ENCODE results near the gene OR52L1. TPM values are rescaled to one million over a fixed set of nuclear protein-coding genes. Genes with fewer than 3 reads are reported as not detected.

OR52L1 gene
- total RNA-seq, result not detected in 2 replicates

DNA sequence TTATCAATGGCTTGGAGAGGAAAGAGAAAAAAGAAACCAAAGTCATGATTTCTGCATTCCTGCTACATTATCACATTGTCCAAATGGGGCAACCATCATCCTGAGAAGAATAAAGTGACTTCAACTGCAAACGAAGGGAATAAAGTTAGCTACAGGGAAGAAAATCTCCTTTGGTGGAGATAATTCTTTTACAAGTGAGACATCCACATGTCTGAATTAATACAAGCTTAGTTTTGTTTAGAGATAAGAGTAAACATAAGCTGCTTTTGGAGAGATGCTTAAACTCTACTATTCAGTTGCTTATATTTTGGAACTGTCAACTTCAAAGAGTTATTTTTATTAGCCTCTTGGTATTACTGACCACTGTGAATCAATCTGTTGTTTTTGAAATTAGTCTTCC lies at the start of gene OR52L1:
OR52L1 (minus strand) TSS at position 101 of the 400 bp plus-strand sequence; CDS start at position 46, 55 bp downstream.

GRCh38 chr11:6030708-6031405 lies 44.1 kb upstream of the OR52L1 start, which contains the start of gene OR56A1:
Gene OR56A1, minus strand, starts transcription at chr11:6030758. Its CDS starts 3,066 bp downstream, at chr11:6027692.

GRCh38 chr11:6006846-6007245 lies 20.1 kb upstream of the OR52L1 start, which contains the start of gene OR56A4:
Gene OR56A4, minus strand, starts transcription at chr11:6006946. Its CDS starts 3,954 bp downstream, at chr11:6002992.

DNA sequence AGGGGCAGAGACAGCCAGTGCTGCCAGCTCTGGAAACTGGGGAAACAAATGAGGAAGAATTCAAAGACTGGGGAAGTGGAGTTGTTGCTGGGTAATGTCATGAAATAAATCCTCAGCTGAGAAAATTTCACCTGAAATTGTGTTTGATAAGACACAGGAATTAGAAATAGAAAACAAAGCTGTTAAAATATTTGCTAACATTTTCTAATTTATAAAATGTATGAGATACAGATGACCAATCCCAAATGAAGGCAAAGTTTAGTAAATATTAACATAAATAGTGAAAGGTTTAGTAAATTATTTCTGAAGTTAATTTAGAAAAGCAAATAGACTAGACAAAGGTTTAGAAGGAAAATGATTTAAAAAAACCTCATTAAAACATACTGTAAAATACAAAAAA lies 18.4 kb downstream of the OR52L1 start, which contains the start of gene OR56A5:
OR56A5 (minus strand) TSS at position 101 of the 400 bp plus-strand sequence; CDS start at position 101, 0 bp downstream.

DNA sequence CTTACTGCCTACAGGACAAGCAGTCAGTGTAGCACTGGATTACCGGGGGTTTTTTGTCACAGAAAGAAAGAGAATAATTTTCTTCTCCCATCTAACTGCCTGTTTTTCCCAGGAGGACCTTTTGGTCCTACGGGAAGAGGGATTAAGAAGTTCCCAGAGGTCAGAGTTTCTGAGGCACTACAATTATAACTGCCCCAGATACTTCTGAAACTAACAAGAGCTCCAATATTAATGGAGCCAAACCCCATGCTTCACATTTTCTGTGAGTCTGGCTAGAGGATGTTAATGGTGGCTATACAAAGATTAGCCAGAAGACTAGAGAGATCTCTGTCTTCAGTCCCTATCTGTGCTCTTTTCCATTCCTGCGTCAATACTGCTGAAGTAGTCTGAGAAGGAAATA lies 44.8 kb downstream of the OR52L1 start, which contains the start of gene OR56A3:
OR56A3 (plus strand) TSS at position 301 of the 400 bp plus-strand sequence. CDS start 5,096 bp downstream, outside the sequence.

Small RNAs within 50 kb of the gene (small RNA-seq; reads per million reads assigned to genes)
- gene RNA5SP329, result not detected

Other genes starting within 250 kb of the OR52L1 start
- gene OR52N4, start 232.7 kb downstream of the OR52L1 start, total RNA-seq, result not detected in 2 replicates
- 0.07 TPM in 1 of 2 replicates, not detected in the other for gene OR52N5, start 203.6 kb downstream of the OR52L1 start, total RNA-seq
- gene OR52N1, start 195.7 kb downstream of the OR52L1 start, total RNA-seq, result not detected in 2 replicates
- gene OR52N2, start 178.1 kb downstream of the OR52L1 start, total RNA-seq, result not detected in 2 replicates
- not detected in 2 replicates for gene OR52E6, start 145.1 kb downstream of the OR52L1 start, total RNA-seq
- not detected in 2 replicates for gene OR52E8, start 129.3 kb downstream of the OR52L1 start, total RNA-seq
- not detected in 2 replicates for gene OR52E4, start 106.4 kb downstream of the OR52L1 start, total RNA-seq
- not detected in 2 replicates for gene OR52E5, start 93.8 kb downstream of the OR52L1 start, total RNA-seq
- gene OR56A3, start 44.7 kb downstream of the OR52L1 start, total RNA-seq, result not detected in 2 replicates
- gene OR56A5, start 18.5 kb downstream of the OR52L1 start, total RNA-seq, result not detected in 2 replicates
- gene OR56A4, start 20.0 kb upstream of the OR52L1 start, total RNA-seq, result not detected in 2 replicates
- gene OR56A1, start 43.8 kb upstream of the OR52L1 start, total RNA-seq, result under 0.01 TPM in 1 of 2 replicates, not detected in the other
- gene OR56B4, start 120.7 kb upstream of the OR52L1 start, total RNA-seq, result not detected in 2 replicates
- not detected in 2 replicates for gene OR52B2, start 183.3 kb upstream of the OR52L1 start, total RNA-seq
- gene OR52W1, start 212.2 kb upstream of the OR52L1 start, total RNA-seq, result not detected in 2 replicates
- gene C11orf42, start 218.6 kb upstream of the OR52L1 start, total RNA-seq, result not detected in 2 replicates
- 14.0 and 18.2 TPM in 2 replicates for gene FHIP1B, start 247.7 kb upstream of the OR52L1 start, total RNA-seq